Mesothelial cell of epicardium (in vitro differentiated cells): ENCODE measurements around the gene SRRM3. TPM values are rescaled to one million over a fixed set of nuclear protein-coding genes. Genes with fewer than 3 reads are reported as not detected.

Source experiments
- DNase-seq, 2 experiments: peaks; one replicate each; pipeline ENCODE4 v3.0.0; 2021; ENCODE audit warnings: low spot score in 2 of 2; ENCODE audit not compliant: unreplicated experiment in 2 of 2
- H3K27ac Mint-ChIP-seq: 2 replicates; pipeline ENCODE4 v1.8.0; 2021; ENCODE audit warnings: mixed read lengths
- H3K27me3 Mint-ChIP-seq: 2 replicates; pipeline ENCODE4 v1.8.0; 2021; ENCODE audit warnings: low read depth, mixed read lengths
- H3K36me3 Mint-ChIP-seq: 2 replicates; pipeline ENCODE4 v1.8.0; 2021; ENCODE audit warnings: mixed read lengths
- H3K4me1 Mint-ChIP-seq: 2 replicates; pipeline ENCODE4 v1.8.0; 2021; ENCODE audit warnings: mixed read lengths
- H3K4me3 Mint-ChIP-seq: 2 replicates; pipeline ENCODE4 v1.8.0; 2021; ENCODE audit warnings: mild to moderate bottlenecking, moderate library complexity, mixed read lengths
- H3K9me3 Mint-ChIP-seq: 2 replicates; pipeline ENCODE4 v1.8.0; 2021; ENCODE audit warnings: mixed read lengths
- CTCF ChIP-seq: fragments of 200-600 bp; sonication (generic); IDR thresholded peaks from one replicate; pipeline ENCODE4 v1.5.0; 2021; ENCODE audit warnings: antibody characterized with exemption; ENCODE audit not compliant: unreplicated experiment
- total RNA-seq: library from RNA; stranded (reverse); gene quantifications from 3 replicates; pipeline ENCODE4 v1.2.1, GENCODE V29; 2021

The SRRM3 gene
- total RNA-seq, 1 donor from 2014 or later, result 6.9 TPM

GRCh38 chr7:76318488-76319353 is 117.0 kb downstream of the SRRM3 start:
- Mint-ChIP-seq H3K9me3 (no peaks in the 10 kb centered on the region), H3K4me1 (peaks cover 20% of the 10 kb centered on the region), H3K27me3 (no peaks in the 10 kb centered on the region), H3K36me3 (peaks cover 7% of the 10 kb centered on the region), H3K4me3 (peak overlapping the region; percentile 82), H3K27ac (peak overlapping the region; percentile 98)
- DNase-seq, result no peak
- TF ChIP-seq CTCF, result no peak

GRCh38 chr7:76325092-76325491 is 123.4 kb downstream of the SRRM3 start:
- Mint-ChIP-seq H3K36me3 (peaks cover 28% of the 10 kb centered on the region), H3K9me3 (no peaks in the 10 kb centered on the region), H3K27ac (no peak overlapping the region), H3K4me3 (no peak overlapping the region), H3K4me1 (peaks cover 11% of the 10 kb centered on the region), H3K27me3 (no peaks in the 10 kb centered on the region)
- DNase-seq, result no peak
- no peak for TF ChIP-seq CTCF

GRCh38 chr7:76325811-76326210 is 124.1 kb downstream of the SRRM3 start:
- no peak for TF ChIP-seq CTCF
- H3K36me3 Mint-ChIP-seq, result peaks cover 31% of the 10 kb centered on the region
- H3K27ac Mint-ChIP-seq, result no peak overlapping the region
- H3K9me3 Mint-ChIP-seq, result no peaks in the 10 kb centered on the region
- DNase-seq, result no peak
- H3K4me3 Mint-ChIP-seq, result no peak overlapping the region
- H3K4me1 Mint-ChIP-seq, result peaks cover 16% of the 10 kb centered on the region
- no peaks in the 10 kb centered on the region for H3K27me3 Mint-ChIP-seq

GRCh38 chr7:76326646-76327233 is 125.0 kb downstream of the SRRM3 start:
- DNase-seq, result no peak
- Mint-ChIP-seq H3K4me1 (peaks cover 16% of the 10 kb centered on the region), H3K27me3 (no peaks in the 10 kb centered on the region), H3K27ac (peak overlapping the region; percentile 50), H3K4me3 (no peak overlapping the region), H3K36me3 (peaks cover 30% of the 10 kb centered on the region), H3K9me3 (no peaks in the 10 kb centered on the region)
- TF ChIP-seq CTCF, result no peak

GRCh38 chr7:76327610-76328009 is 125.9 kb downstream of the SRRM3 start:
- no peak for DNase-seq
- no peaks in the 10 kb centered on the region for H3K27me3 Mint-ChIP-seq
- H3K4me3 Mint-ChIP-seq, result no peak overlapping the region
- peak overlapping the region; percentile 63 for H3K27ac Mint-ChIP-seq
- TF ChIP-seq CTCF, result no peak
- peaks cover 16% of the 10 kb centered on the region for H3K4me1 Mint-ChIP-seq
- peaks cover 31% of the 10 kb centered on the region for H3K36me3 Mint-ChIP-seq
- H3K9me3 Mint-ChIP-seq, result no peaks in the 10 kb centered on the region
